Activated CD8-positive, alpha-beta memory T cell treated with anti-CD3 and anti-CD28 coated beads for 24 hours (primary cell): ENCODE data around the gene WDR88.
"Not testable (repeated sequence)": the region's sequence is repeated elsewhere in the genome, so short reads cannot be mapped to it uniquely, and the experiment has no call there.

Experiments used
- DNase-seq: peaks from one replicate; pipeline ENCODE4 v3.0.0-alpha.2; 2020

Gene WDR88

GRCh38 chr19:33214596-33214995 lies 82.7 kb downstream of the WDR88 start:
- DNase-seq, result no peak

GRCh38 chr19:33215438-33216197 lies 83.7 kb downstream of the WDR88 start:
- no peak for DNase-seq

- no peak for DNase-seq
Observed at GRCh38 chr19:33216198-33216830, 84.4 kb downstream of the WDR88 start.

GRCh38 chr19:33217881-33218280 lies 86.0 kb downstream of the WDR88 start:
- no peak for DNase-seq

GRCh38 chr19:33219261-33219815 lies 87.4 kb downstream of the WDR88 start:
- DNase-seq, result no peak

- DNase-seq, result no peak
Observed at GRCh38 chr19:33220115-33220514, 88.2 kb downstream of the WDR88 start.

GRCh38 chr19:33220735-33221134 lies 88.8 kb downstream of the WDR88 start:
- no peak for DNase-seq

GRCh38 chr19:33221638-33222037 lies 89.7 kb downstream of the WDR88 start:
- DNase-seq, result no peak

GRCh38 chr19:33222255-33222654 lies 90.3 kb downstream of the WDR88 start:
- not testable (repeated sequence) for DNase-seq

GRCh38 chr19:33224694-33225457 lies 93.0 kb downstream of the WDR88 start:
- DNase-seq, result no peak
